ENCODE measurements around the gene CLDN7. TPM values are rescaled to one million over a fixed set of nuclear protein-coding genes. Genes with fewer than 3 reads are reported as not detected.

Gene CLDN7
- total RNA-seq, 1 experiment from 2014 or later: 286 TPM

DNA sequence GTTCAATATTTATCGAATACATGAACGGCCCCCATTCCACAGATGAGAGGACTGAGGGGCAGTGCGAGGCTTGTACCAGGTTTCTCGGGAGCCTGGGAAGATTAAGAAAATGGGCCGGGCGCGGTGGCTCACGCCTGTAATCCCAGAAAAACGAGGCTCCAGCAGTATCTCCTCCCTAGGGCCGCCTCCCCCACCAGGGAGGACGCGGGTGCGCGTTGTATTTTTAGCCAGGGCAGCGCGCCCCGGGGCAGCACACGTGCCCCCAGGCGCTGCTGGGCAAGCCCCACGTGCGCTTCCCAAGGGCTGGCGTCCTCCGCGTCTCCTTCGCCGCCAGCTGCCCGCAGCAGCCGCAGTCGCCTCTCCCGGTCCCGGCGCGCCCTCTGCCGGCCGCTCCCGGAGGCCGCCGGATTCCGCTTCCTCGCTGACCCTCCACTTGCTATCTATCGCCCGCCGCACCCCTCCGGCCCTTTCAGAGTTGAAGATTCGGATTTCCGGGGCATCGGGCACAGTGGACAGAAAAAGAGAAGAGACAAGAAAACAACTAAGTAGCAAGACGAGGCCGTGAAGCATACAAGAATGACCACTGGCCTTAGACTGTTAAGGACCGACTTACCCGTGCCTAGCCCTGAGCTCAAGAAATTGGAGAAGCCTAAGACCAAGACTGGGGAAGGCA lies 34.0 kb upstream of the CLDN7 start (continued):
- TF ChIP-seq CBX3 (IDR thresholded peaks at IDR 0.05; ENCODE audit: low read depth) (peak; percentile 38; the same call in 1 of the 2 replicates), SIN3A (IDR thresholded peaks at IDR 0.05; ENCODE audit: low read depth) (no peak)
- TF ChIP-seq, protein P1, sequence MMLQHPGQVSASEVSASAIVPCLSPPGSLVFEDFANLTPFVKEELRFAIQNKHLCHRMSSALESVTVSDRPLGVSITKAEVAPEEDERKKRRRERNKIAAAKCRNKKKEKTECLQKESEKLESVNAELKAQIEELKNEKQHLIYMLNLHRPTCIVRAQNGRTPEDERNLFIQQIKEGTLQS (IDR thresholded peaks at IDR 0.05): no peak
- TF ChIP-seq, protein P2, sequence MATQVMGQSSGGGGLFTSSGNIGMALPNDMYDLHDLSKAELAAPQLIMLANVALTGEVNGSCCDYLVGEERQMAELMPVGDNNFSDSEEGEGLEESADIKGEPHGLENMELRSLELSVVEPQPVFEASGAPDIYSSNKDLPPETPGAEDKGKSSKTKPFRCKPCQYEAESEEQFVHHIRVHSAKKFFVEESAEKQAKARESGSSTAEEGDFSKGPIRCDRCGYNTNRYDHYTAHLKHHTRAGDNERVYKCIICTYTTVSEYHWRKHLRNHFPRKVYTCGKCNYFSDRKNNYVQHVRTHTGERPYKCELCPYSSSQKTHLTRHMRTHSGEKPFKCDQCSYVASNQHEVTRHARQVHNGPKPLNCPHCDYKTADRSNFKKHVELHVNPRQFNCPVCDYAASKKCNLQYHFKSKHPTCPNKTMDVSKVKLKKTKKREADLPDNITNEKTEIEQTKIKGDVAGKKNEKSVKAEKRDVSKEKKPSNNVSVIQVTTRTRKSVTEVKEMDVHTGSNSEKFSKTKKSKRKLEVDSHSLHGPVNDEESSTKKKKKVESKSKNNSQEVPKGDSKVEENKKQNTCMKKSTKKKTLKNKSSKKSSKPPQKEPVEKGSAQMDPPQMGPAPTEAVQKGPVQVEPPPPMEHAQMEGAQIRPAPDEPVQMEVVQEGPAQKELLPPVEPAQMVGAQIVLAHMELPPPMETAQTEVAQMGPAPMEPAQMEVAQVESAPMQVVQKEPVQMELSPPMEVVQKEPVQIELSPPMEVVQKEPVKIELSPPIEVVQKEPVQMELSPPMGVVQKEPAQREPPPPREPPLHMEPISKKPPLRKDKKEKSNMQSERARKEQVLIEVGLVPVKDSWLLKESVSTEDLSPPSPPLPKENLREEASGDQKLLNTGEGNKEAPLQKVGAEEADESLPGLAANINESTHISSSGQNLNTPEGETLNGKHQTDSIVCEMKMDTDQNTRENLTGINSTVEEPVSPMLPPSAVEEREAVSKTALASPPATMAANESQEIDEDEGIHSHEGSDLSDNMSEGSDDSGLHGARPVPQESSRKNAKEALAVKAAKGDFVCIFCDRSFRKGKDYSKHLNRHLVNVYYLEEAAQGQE (IDR thresholded peaks at IDR 0.05; ENCODE audit: low read depth): no peak
- TF ChIP-seq, protein P3, sequence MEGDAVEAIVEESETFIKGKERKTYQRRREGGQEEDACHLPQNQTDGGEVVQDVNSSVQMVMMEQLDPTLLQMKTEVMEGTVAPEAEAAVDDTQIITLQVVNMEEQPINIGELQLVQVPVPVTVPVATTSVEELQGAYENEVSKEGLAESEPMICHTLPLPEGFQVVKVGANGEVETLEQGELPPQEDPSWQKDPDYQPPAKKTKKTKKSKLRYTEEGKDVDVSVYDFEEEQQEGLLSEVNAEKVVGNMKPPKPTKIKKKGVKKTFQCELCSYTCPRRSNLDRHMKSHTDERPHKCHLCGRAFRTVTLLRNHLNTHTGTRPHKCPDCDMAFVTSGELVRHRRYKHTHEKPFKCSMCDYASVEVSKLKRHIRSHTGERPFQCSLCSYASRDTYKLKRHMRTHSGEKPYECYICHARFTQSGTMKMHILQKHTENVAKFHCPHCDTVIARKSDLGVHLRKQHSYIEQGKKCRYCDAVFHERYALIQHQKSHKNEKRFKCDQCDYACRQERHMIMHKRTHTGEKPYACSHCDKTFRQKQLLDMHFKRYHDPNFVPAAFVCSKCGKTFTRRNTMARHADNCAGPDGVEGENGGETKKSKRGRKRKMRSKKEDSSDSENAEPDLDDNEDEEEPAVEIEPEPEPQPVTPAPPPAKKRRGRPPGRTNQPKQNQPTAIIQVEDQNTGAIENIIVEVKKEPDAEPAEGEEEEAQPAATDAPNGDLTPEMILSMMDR (IDR thresholded peaks at IDR 0.05 in 2 of 3, conservative IDR thresholded peaks at IDR 0.05 in 1 of 3; ENCODE audit: borderline replicate concordance in 1 of 3, insufficient read depth in 1 of 3, low read depth in 2 of 3, low read length in 2 of 3): peak; percentile 91 to 94 (median 93)

All from HCT116 (cell line).